OCI-LY7 (cell line): ENCODE data around the gene VPS18. TPM values are rescaled to one million over a fixed set of nuclear protein-coding genes. Genes with fewer than 3 reads are reported as not detected.

Experiments
- BruUV-seq: library from RNA; stranded (reverse); fragments of 400-500 nt; replicated peaks from 2 replicates; lab custom pipeline; 2021; lab: Mats Ljungman, UMichigan
- CTCF ChIA-PET: fragments of 300-600 bp; sonication (Branson Sonifier 250); formaldehyde crosslinking; loops from one replicate; lab custom pipeline; 2022; ENCODE audit warnings: antibody characterized with exemption; ENCODE audit not compliant: unreplicated experiment; lab: Charles Lee
- POLR2A ChIA-PET: fragments of 300-600 bp; sonication (Branson Sonifier 250); formaldehyde crosslinking; loops from one replicate; lab custom pipeline; 2022; ENCODE audit warnings: antibody characterized with exemption; lab: Charles Lee
- DNase-seq: peaks from one replicate; pipeline ENCODE4 v3.0.0-alpha.2; 2015; ENCODE audit warnings: low spot score
- H2AFZ ChIP-seq: fragments of 200-600 bp; sonication (generic), shearing (Covaris generic); 2 replicates; pipeline ENCODE4 v1.6.1; 2014; ENCODE audit warnings: mild to moderate bottlenecking, antibody characterized with exemption, low read length, moderate library complexity
- H3K27ac ChIP-seq: fragments of 200-600 bp; sonication (generic); 2 replicates; pipeline ENCODE4 v1.5.1; 2014; ENCODE audit warnings: mixed run types, low read depth, mild to moderate bottlenecking, moderate library complexity, low read length, inconsistent platforms; ENCODE audit not compliant: poor library complexity, severe bottlenecking
- H3K36me3 ChIP-seq: fragments of 200-600 bp; sonication (generic); 2 replicates; pipeline ENCODE4 v1.6.1; 2014; ENCODE audit warnings: mild to moderate bottlenecking, antibody characterized with exemption, low read length, moderate library complexity, mixed read lengths; ENCODE audit not compliant: insufficient read depth
- H3K4me1 ChIP-seq: fragments of 200-600 bp; sonication (generic); 2 replicates; pipeline ENCODE4 v1.5.1; 2014; ENCODE audit warnings: mild to moderate bottlenecking, low read length; ENCODE audit not compliant: insufficient read depth, poor library complexity, severe bottlenecking
- H3K4me2 ChIP-seq: fragments of 200-600 bp; sonication (generic); 2 replicates; pipeline ENCODE4 v1.6.1; 2014; ENCODE audit warnings: mild to moderate bottlenecking, low read length
- H3K4me3 ChIP-seq: fragments of 200-600 bp; sonication (generic); 2 replicates; pipeline ENCODE4 v1.5.1; 2014; ENCODE audit warnings: mild to moderate bottlenecking, low read depth, low read length; ENCODE audit not compliant: poor library complexity, severe bottlenecking
- H3K79me2 ChIP-seq: fragments of 200-600 bp; sonication (generic); 2 replicates; pipeline ENCODE4 v1.6.1; 2016; ENCODE audit warnings: low read depth, mild to moderate bottlenecking, low read length, moderate library complexity, mixed read lengths; ENCODE audit not compliant: insufficient read depth
- H3K9me2 ChIP-seq: fragments of 200-600 bp; sonication (generic); 2 replicates; pipeline ENCODE4 v1.6.1; 2016; ENCODE audit warnings: mild to moderate bottlenecking, low read length, mixed read lengths; ENCODE audit not compliant: insufficient read depth
- H3K9me3 ChIP-seq: fragments of 200-600 bp; sonication (generic); 2 replicates; pipeline ENCODE4 v1.6.1; 2014; ENCODE audit warnings: mild to moderate bottlenecking, mixed run types, low read length, mixed read lengths
- H4K20me1 ChIP-seq: fragments of 200-600 bp; sonication (generic); 2 replicates; pipeline ENCODE4 v1.6.1; 2014; ENCODE audit warnings: mild to moderate bottlenecking, antibody characterized with exemption, low read length, moderate library complexity, mixed read lengths; ENCODE audit not compliant: insufficient read depth
- CTCF ChIP-seq: fragments of 200-600 bp; sonication (generic); conservative IDR thresholded peaks from 2 replicates; pipeline ENCODE4 v1.5.1; 2014; ENCODE audit warnings: mild to moderate bottlenecking, antibody characterized with exemption, low read length, moderate library complexity, mixed read lengths
- EZH2phosphoT487 ChIP-seq: fragments of 200-600 bp; sonication (generic); IDR thresholded peaks from 2 replicates; pipeline ENCODE4 v1.6.1; 2018; ENCODE audit warnings: low read depth, borderline replicate concordance, mild to moderate bottlenecking, mixed run types, antibody characterized with exemption, low read length, moderate library complexity, mixed read lengths
- intact Hi-C: fragments of 100-400 bp; cut with micrococcal nuclease; formaldehyde crosslinking; loops from one replicate; pipeline ENCODE4 v1.10.0; 2022; ENCODE audit not compliant: unreplicated experiment
- total RNA-seq, 2 experiments: library from RNA; depleted of rRNA in 1 of 2; stranded (reverse); fragments of >200 nt in 1 of 2; shearing (Covaris generic) in 1 of 2; gene quantifications; 2 replicates each; pipeline ENCODE4 v1.2.3, GENCODE V29; 2014 to 2022

VPS18 gene
- total RNA-seq, 2 experiments from 2014 or later = 24.5 to 30.7 TPM

- TF ChIP-seq CTCF (no peak), EZH2phosphoT487 (no peak)
- H3K9me3 ChIP-seq = no peaks in the 10 kb centered on the region
- H3K79me2 ChIP-seq = no peaks in the 10 kb centered on the region
- no peaks in the 10 kb centered on the region for H3K9me2 ChIP-seq
- no peak overlapping the region for H2AFZ ChIP-seq
- H4K20me1 ChIP-seq = no peaks in the 10 kb centered on the region
- peaks cover 14% of the 10 kb centered on the region for H3K4me1 ChIP-seq
- H3K36me3 ChIP-seq = no peaks in the 10 kb centered on the region
- no peak overlapping the region for H3K27ac ChIP-seq
- no peak overlapping the region for H3K4me3 ChIP-seq
- no peak for DNase-seq
- H3K4me2 ChIP-seq = no peak overlapping the region
- BruUV-seq = no TSS peak
- CTCF ChIA-PET = no interaction called here
- intact Hi-C loops = no loop called here
- POLR2A ChIA-PET = no interaction called here
Measured at GRCh38 chr15:40853241-40853890, 40.9 kb upstream of the VPS18 start.

GRCh38 chr15:40854161-40854560 lies 40.1 kb upstream of the VPS18 start:
- POLR2A ChIA-PET = no interaction called here
- CTCF ChIA-PET = no interaction called here
- no peak for DNase-seq

More at GRCh38 chr15:40854161-40854560, 40.1 kb upstream of the VPS18 start:
- Histone ChIP-seq H3K4me3 (no peak overlapping the region), H3K4me2 (no peak overlapping the region), H2AFZ (no peak overlapping the region), H3K9me2 (no peaks in the 10 kb centered on the region), H4K20me1 (no peaks in the 10 kb centered on the region), H3K79me2 (no peaks in the 10 kb centered on the region), H3K9me3 (no peaks in the 10 kb centered on the region), H3K36me3 (no peaks in the 10 kb centered on the region), H3K27ac (no peak overlapping the region), H3K4me1 (peaks cover 15% of the 10 kb centered on the region)
- TF ChIP-seq CTCF (no peak), EZH2phosphoT487 (no peak)
- no TSS peak for BruUV-seq
- intact Hi-C loops = no loop called here
